HepG2 (cell line): ENCODE measurements around the gene EDC3. TPM values are rescaled to one million over a fixed set of nuclear protein-coding genes. Genes with fewer than 3 reads are reported as not detected.

Experiments used
- ATF1 ChIP-seq: IDR thresholded peaks from 2 replicates; pipeline ENCODE4 v1.6.1; 2016; ENCODE audit warnings: mild to moderate bottlenecking, control low read depth
- BRD4 ChIP-seq: sonication (generic); formaldehyde crosslinking; IDR thresholded peaks from 2 replicates; pipeline ENCODE4 v1.4.0; 2020; ENCODE audit warnings: missing genetic modification reagents
- CEBPG ChIP-seq: IDR thresholded peaks from 2 replicates; pipeline ENCODE4 v1.6.1; 2016
- GTF2F1 ChIP-seq: fragments of 150-350 bp; IDR thresholded peaks from 2 replicates; pipeline ENCODE4 v1.6.1; 2014; ENCODE audit warnings: low read length
- HNRNPUL1 ChIP-seq: fragments of 200-400 bp; formaldehyde crosslinking; IDR thresholded peaks from 2 replicates; pipeline ENCODE4 v1.6.1; 2017; ENCODE audit warnings: low read depth, mild to moderate bottlenecking, low read length, moderate library complexity
- MEIS1 ChIP-seq: sonication (generic); formaldehyde crosslinking; IDR thresholded peaks from 2 replicates; pipeline ENCODE4 v1.9.0; 2021; ENCODE audit warnings: mild to moderate bottlenecking, missing genetic modification reagents, moderate library complexity, borderline replicate concordance
- PPARG ChIP-seq: conservative IDR thresholded peaks from 2 replicates; pipeline ENCODE4 v1.6.1; 2016; ENCODE audit warnings: missing biosample characterization, missing genetic modification reagents
- YEATS2 ChIP-seq: sonication (generic); formaldehyde crosslinking; IDR thresholded peaks from 2 replicates; pipeline ENCODE4 v1.4.0; 2020; ENCODE audit warnings: missing genetic modification reagents, borderline replicate concordance
- ZEB1 ChIP-seq: IDR thresholded peaks from 2 replicates; pipeline ENCODE4 v1.6.1; 2012; ENCODE audit warnings: mild to moderate bottlenecking, low read depth, inconsistent platforms; ENCODE audit not compliant: insufficient replicate concordance
- ZFYVE20 ChIP-seq: sonication (generic); formaldehyde crosslinking; IDR thresholded peaks from 2 replicates; pipeline ENCODE4 v1.8.0; 2023; ENCODE audit warnings: low read depth, mild to moderate bottlenecking, moderate library complexity, missing genetic modification reagents, borderline replicate concordance
- ZMAT3 ChIP-seq: sonication (generic); formaldehyde crosslinking; conservative IDR thresholded peaks from 2 replicates; pipeline ENCODE4 v1.7.0; 2021; ENCODE audit warnings: missing genetic modification reagents
- ZNF441 ChIP-seq: sonication (generic); formaldehyde crosslinking; IDR thresholded peaks from 2 replicates; pipeline ENCODE4 v1.7.0; 2021; ENCODE audit warnings: missing genetic modification reagents, borderline replicate concordance
- ZNF460 ChIP-seq: sonication (generic); formaldehyde crosslinking; IDR thresholded peaks from 2 replicates; pipeline ENCODE4 v1.5.1; 2020; ENCODE audit warnings: missing genetic modification reagents, mild to moderate bottlenecking, borderline replicate concordance
- ZNF564 ChIP-seq: sonication (generic); formaldehyde crosslinking; IDR thresholded peaks from 2 replicates; pipeline ENCODE4 v1.8.1; 2023; ENCODE audit warnings: mild to moderate bottlenecking, missing genetic modification reagents
- ZNF598 ChIP-seq: sonication (generic); formaldehyde crosslinking; IDR thresholded peaks from 2 replicates; pipeline ENCODE4 v1.5.1; 2020; ENCODE audit warnings: mild to moderate bottlenecking, missing genetic modification reagents, borderline replicate concordance
- ZNF720 ChIP-seq: sonication (generic); formaldehyde crosslinking; IDR thresholded peaks from 2 replicates; pipeline ENCODE4 v1.4.0; 2020; ENCODE audit warnings: missing genetic modification reagents
- ZNF841 ChIP-seq: sonication (generic); formaldehyde crosslinking; IDR thresholded peaks from 2 replicates; pipeline ENCODE4 v1.8.1; 2023; ENCODE audit warnings: missing genetic modification reagents, borderline replicate concordance
- polyA plus RNA-seq, 8 experiments: library from polyadenylated mRNA; depleted of rRNA in 3 of 8; stranded (reverse) in 7 of 8; unstranded in 1 of 8; fragments of >200 nt; fragmentation: Illumina TruSeq in 4 of 8; extraction: Trizol in 4 of 8; gene quantifications; 2 replicates each; pipeline versions ENCODE4 v1.2.1 to v1.2.3, GENCODE V29; 2011 to 2016; ENCODE audit warnings: low read depth in 4 of 8, missing spikeins in 1 of 8, mixed read lengths in 1 of 8; ENCODE audit not compliant: insufficient read depth in 1 of 8
- total RNA-seq, 5 experiments: library from RNA; depleted of rRNA; stranded (reverse); fragments of >200 nt; fragmentation: Illumina TruSeq; extraction: Trizol; gene quantifications; 2 replicates each; pipeline ENCODE4 v1.2.3, GENCODE V29; 2016; ENCODE audit warnings: low read depth in 1 of 5
- TF ChIP-seq, protein P1 (sequence below), 2 experiments: sonication (generic) in 1 of 2; formaldehyde crosslinking in 1 of 2; IDR thresholded peaks; 2 replicates each; pipeline versions ENCODE4 v1.5.1 to v1.6.1; 2011 to 2020; ENCODE audit warnings: borderline replicate concordance in 1 of 2, low read depth in 1 of 2, low read length in 1 of 2, mild to moderate bottlenecking in 1 of 2, missing genetic modification reagents in 1 of 2, moderate library complexity in 1 of 2
- TF ChIP-seq, protein P2 (sequence below), 2 experiments: fragments of 450-650 bp in 1 of 2; sonication (generic) in 1 of 2; formaldehyde crosslinking; IDR thresholded peaks; 2 replicates each; pipeline versions ENCODE4 v1.5.0 to v1.8.0; 2020 to 2022; ENCODE audit warnings: mild to moderate bottlenecking in 1 of 2, missing genetic modification reagents in 1 of 2
- TF ChIP-seq, protein P3 (sequence below): sonication (generic); formaldehyde crosslinking; IDR thresholded peaks from 2 replicates; pipeline ENCODE4 v1.4.0; 2020; ENCODE audit warnings: low read depth, mild to moderate bottlenecking, missing genetic modification reagents
- TF ChIP-seq, protein P4 (sequence below): IDR thresholded peaks from 2 replicates; pipeline ENCODE4 v1.6.1; 2018; ENCODE audit warnings: missing genetic modification reagents, mild to moderate bottlenecking, missing compliant biosample characterization

Gene EDC3
- total and polyA plus RNA-seq, 2 of the 13 experiments (the other 11 are each of a cell fraction or from before 2014, with no cell fraction given), result 17.4 to 32.0 TPM

DNA sequence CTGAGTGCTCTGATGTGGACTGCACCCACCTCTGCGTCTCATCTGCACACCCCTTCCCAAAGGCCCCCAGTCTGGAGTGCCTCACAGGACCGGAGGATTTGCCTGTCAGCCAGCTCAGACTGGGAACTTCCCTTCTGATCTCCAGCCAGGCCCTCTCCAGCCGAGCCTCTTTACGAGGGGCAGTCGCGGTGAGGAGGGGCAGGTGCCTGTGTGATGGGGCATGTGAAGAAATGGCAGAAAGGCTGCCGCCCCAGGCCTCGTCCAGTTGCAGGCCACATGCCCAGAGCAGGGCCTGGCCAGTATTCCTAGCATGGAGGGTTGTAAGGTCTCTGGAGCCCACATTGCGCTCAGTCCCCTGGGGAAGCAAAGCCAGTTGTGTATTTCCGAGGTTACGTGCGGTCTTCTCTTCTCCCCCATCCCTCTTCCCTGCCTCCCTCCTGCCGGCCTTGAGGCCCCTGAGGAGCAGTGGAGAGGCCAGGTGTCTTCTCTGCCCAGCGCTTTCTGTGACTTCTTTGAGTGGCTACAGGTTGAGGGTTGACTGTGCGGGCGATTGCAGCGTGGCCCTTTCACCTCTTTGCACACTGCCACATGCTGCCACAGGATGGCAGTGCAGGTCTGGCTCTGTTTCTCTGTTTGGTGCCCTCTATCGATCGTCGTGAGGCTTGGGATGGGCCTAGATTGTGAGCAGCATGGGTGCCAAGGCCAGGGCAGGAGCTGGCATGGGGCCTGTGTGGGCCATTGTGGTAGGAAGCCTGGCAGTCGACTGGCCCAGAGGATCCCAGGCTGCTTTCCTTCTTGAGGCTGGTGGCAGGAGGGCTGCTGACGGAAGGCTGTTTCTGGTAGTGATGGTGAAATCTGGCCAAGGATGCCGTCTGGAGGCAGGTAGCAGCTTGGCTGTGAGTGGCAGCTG, 74.9 kb downstream of the EDC3 start (continued):
- TF ChIP-seq, protein P1, sequence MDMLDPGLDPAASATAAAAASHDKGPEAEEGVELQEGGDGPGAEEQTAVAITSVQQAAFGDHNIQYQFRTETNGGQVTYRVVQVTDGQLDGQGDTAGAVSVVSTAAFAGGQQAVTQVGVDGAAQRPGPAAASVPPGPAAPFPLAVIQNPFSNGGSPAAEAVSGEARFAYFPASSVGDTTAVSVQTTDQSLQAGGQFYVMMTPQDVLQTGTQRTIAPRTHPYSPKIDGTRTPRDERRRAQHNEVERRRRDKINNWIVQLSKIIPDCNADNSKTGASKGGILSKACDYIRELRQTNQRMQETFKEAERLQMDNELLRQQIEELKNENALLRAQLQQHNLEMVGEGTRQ (IDR thresholded peaks at IDR 0.05; ENCODE audit: low read depth, low read length), result no peak
- TF ChIP-seq, protein P1 (CRISPR knock-in tag; IDR thresholded peaks at IDR 0.05; ENCODE audit: borderline replicate concordance), result no peak
- TF ChIP-seq ZEB1, result no peak
- no peak for TF ChIP-seq ZNF720
- TF ChIP-seq ZNF841 (CRISPR knock-in tag), result no peak
- TF ChIP-seq ZNF564 (CRISPR knock-in tag), result no peak
- no peak for TF ChIP-seq MEIS1 (CRISPR knock-in tag)
- no peak for TF ChIP-seq ZFYVE20 (CRISPR knock-in tag)
- TF ChIP-seq, protein P2, sequence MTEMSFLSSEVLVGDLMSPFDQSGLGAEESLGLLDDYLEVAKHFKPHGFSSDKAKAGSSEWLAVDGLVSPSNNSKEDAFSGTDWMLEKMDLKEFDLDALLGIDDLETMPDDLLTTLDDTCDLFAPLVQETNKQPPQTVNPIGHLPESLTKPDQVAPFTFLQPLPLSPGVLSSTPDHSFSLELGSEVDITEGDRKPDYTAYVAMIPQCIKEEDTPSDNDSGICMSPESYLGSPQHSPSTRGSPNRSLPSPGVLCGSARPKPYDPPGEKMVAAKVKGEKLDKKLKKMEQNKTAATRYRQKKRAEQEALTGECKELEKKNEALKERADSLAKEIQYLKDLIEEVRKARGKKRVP (CRISPR knock-in tag; IDR thresholded peaks at IDR 0.05), result no peak
- no peak for TF ChIP-seq ATF1 (CRISPR knock-in tag)
- no peak for TF ChIP-seq GTF2F1
- TF ChIP-seq, protein P3, sequence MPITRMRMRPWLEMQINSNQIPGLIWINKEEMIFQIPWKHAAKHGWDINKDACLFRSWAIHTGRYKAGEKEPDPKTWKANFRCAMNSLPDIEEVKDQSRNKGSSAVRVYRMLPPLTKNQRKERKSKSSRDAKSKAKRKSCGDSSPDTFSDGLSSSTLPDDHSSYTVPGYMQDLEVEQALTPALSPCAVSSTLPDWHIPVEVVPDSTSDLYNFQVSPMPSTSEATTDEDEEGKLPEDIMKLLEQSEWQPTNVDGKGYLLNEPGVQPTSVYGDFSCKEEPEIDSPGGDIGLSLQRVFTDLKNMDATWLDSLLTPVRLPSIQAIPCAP, result no peak
- TF ChIP-seq BRD4 (CRISPR knock-in tag), result no peak
- no peak for TF ChIP-seq ZNF598 (CRISPR knock-in tag)
- TF ChIP-seq ZNF441 (CRISPR knock-in tag), result no peak
- peak; percentile 91 for TF ChIP-seq PPARG
- no peak for TF ChIP-seq HNRNPUL1
- no peak for TF ChIP-seq ZNF460 (CRISPR knock-in tag)
- TF ChIP-seq ZMAT3, result no peak
- TF ChIP-seq, protein P4, sequence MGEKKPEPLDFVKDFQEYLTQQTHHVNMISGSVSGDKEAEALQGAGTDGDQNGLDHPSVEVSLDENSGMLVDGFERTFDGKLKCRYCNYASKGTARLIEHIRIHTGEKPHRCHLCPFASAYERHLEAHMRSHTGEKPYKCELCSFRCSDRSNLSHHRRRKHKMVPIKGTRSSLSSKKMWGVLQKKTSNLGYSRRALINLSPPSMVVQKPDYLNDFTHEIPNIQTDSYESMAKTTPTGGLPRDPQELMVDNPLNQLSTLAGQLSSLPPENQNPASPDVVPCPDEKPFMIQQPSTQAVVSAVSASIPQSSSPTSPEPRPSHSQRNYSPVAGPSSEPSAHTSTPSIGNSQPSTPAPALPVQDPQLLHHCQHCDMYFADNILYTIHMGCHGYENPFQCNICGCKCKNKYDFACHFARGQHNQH (CRISPR knock-in tag), result peak; percentile 49; the same call in 1 of the 2 replicates
- TF ChIP-seq YEATS2 (CRISPR knock-in tag), result peak; percentile 42; the same call in 1 of the 2 replicates
- peak; percentile 48 for TF ChIP-seq CEBPG (CRISPR knock-in tag)
